HepG2 (cell line): ENCODE measurements around the gene CLEC4M. TPM values are rescaled to one million over a fixed set of nuclear protein-coding genes. Genes with fewer than 3 reads are reported as not detected.

ENCODE experiments used
- ATAC-seq: fragments of 200-7000 bp; cut with Tn5 transposase; 3 replicates; pipeline ENCODE4 v1.9.1; 2020; ENCODE audit warnings: mild to moderate bottlenecking, moderate library complexity
- BruUV-seq: library from RNA; stranded (reverse); fragments of 400-500 nt; replicated peaks from 2 replicates; lab custom pipeline; 2021; lab: Mats Ljungman, UMichigan
- CTCF ChIA-PET: fragments of 300-600 bp; formaldehyde crosslinking; extraction: SDS; loops from one replicate; lab custom pipeline; 2021; ENCODE audit warnings: low total read pairs, inconsistent platforms, low intra/inter-chr PET ratio; lab: Yijun Ruan, JAX
- POLR2A ChIA-PET: fragments of 350-600 bp; sonication (Branson Sonifier 250); formaldehyde crosslinking; loops from one replicate; lab custom pipeline; 2020; ENCODE audit warnings: antibody characterized with exemption, inconsistent platforms; lab: Yijun Ruan, JAX
- DNase-seq: peaks from one replicate; pipeline ENCODE4 v3.0.0-alpha.2; 2015; ENCODE audit warnings: low spot score
- FAIRE-seq: peaks from 3 replicates; lab custom pipeline; 2011; peaks lifted over from hg19 to GRCh38; lab: Jason Lieb, UNC
- H2AFZ ChIP-seq: one replicate; pipeline ENCODE4 v1.6.1; 2011; ENCODE audit warnings: low read length, inconsistent platforms
- H3K27ac ChIP-seq: fragments of 300-600 bp; 3 replicates; pipeline ENCODE4 v1.8.0; 2011; ENCODE audit warnings: mixed run types, mild to moderate bottlenecking, mixed read lengths, low read length, inconsistent platforms; ENCODE audit not compliant: insufficient read depth; ENCODE audit errors: extremely low read length
- H3K27me3 ChIP-seq, 2 experiments: fragments of 200-600 bp in 1 of 2; 2 replicates in 1 of 2; 3 replicates in 1 of 2; pipeline versions ENCODE4 v1.6.0 to v1.8.0; 2011; ENCODE audit warnings: low read length in 2 of 2, mild to moderate bottlenecking in 2 of 2, moderate library complexity in 2 of 2, inconsistent platforms in 1 of 2; ENCODE audit not compliant: insufficient read depth in 2 of 2, control insufficient read depth in 1 of 2
- H3K36me3 ChIP-seq, 2 experiments: fragments of 200-600 bp in 1 of 2; replicated peaks in 1 of 2; 2 replicates in 1 of 2; 3 replicates in 1 of 2; pipeline versions ENCODE4 v1.5.1 to v1.8.0; 2011; ENCODE audit warnings: low read length in 2 of 2, inconsistent platforms in 1 of 2; ENCODE audit not compliant: insufficient read depth in 2 of 2, control insufficient read depth in 1 of 2
- H3K4me1 ChIP-seq: 2 replicates; pipeline ENCODE4 v1.5.1; 2012; ENCODE audit warnings: low read length, inconsistent platforms; ENCODE audit not compliant: insufficient read depth
- H3K4me2 ChIP-seq: 2 replicates; pipeline ENCODE4 v1.6.0; 2011; ENCODE audit warnings: low read depth, low read length, inconsistent platforms
- H3K4me3 ChIP-seq, 3 experiments: fragments of 200-600 bp in 1 of 3; sonication (generic), shearing (Covaris generic) in 1 of 3; replicated peaks in 1 of 3; 2 replicates each; pipeline ENCODE4 v1.5.1; 2011 to 2016; ENCODE audit warnings: low read length in 3 of 3, inconsistent platforms in 2 of 3, low read depth in 2 of 3, mild to moderate bottlenecking in 2 of 3, control low read depth in 1 of 3, mixed read lengths in 1 of 3; ENCODE audit not compliant: insufficient read depth in 1 of 3
- H3K79me2 ChIP-seq: one replicate; pipeline ENCODE4 v1.6.1; 2011; ENCODE audit warnings: low read length, inconsistent platforms; ENCODE audit not compliant: insufficient read depth
- H3K9ac ChIP-seq: 2 replicates; pipeline ENCODE4 v1.6.0; 2011; ENCODE audit warnings: mild to moderate bottlenecking, low read depth, low read length, inconsistent platforms; ENCODE audit not compliant: insufficient read depth
- H3K9me3 ChIP-seq: 2 replicates; pipeline ENCODE4 v1.5.1; 2012; ENCODE audit warnings: mild to moderate bottlenecking, low read length
- H4K20me1 ChIP-seq: 2 replicates; pipeline ENCODE4 v1.6.0; 2011; ENCODE audit warnings: inconsistent platforms, mild to moderate bottlenecking, low read length, moderate library complexity; ENCODE audit not compliant: insufficient read depth
- AGO1 ChIP-seq: fragments of 200-400 bp; formaldehyde crosslinking; IDR thresholded peaks from 2 replicates; pipeline ENCODE4 v1.6.1; 2017; ENCODE audit warnings: mild to moderate bottlenecking, low read depth, low read length, moderate library complexity; ENCODE audit not compliant: poor library complexity, severe bottlenecking
- CENPT ChIP-seq: sonication (generic); formaldehyde crosslinking; IDR thresholded peaks from 2 replicates; pipeline ENCODE4 v1.8.0; 2022; ENCODE audit warnings: low read depth, mild to moderate bottlenecking, moderate library complexity, missing genetic modification reagents
- DMAP1 ChIP-seq: IDR thresholded peaks from 2 replicates; pipeline ENCODE4 v1.6.1; 2016
- ISL2 ChIP-seq: sonication (generic); formaldehyde crosslinking; IDR thresholded peaks from 2 replicates; pipeline ENCODE4 v1.5.0; 2020; ENCODE audit warnings: missing genetic modification reagents
- MED13 ChIP-seq: sonication (generic); formaldehyde crosslinking; IDR thresholded peaks from 2 replicates; pipeline ENCODE4 v1.5.0; 2020; ENCODE audit warnings: missing genetic modification reagents
- NFE2L2 ChIP-seq: fragments of 150-350 bp; IDR thresholded peaks from 2 replicates; pipeline ENCODE4 v1.6.1; 2014; ENCODE audit warnings: low read length
- NR2F6 ChIP-seq, 2 experiments: IDR thresholded peaks; 2 replicates each; pipeline ENCODE4 v1.6.1; 2016; ENCODE audit warnings: antibody characterized with exemption in 1 of 2, mild to moderate bottlenecking in 1 of 2
- PAWR ChIP-seq: sonication (generic); formaldehyde crosslinking; IDR thresholded peaks from 2 replicates; pipeline ENCODE4 v1.4.0; 2020; ENCODE audit warnings: missing genetic modification reagents, mild to moderate bottlenecking, borderline replicate concordance
- TEAD2 ChIP-seq: sonication (generic); formaldehyde crosslinking; IDR thresholded peaks from 2 replicates; pipeline ENCODE4 v1.9.0; 2021; ENCODE audit warnings: missing genetic modification reagents
- THYN1 ChIP-seq: sonication (generic); formaldehyde crosslinking; IDR thresholded peaks from 2 replicates; pipeline ENCODE4 v1.8.1; 2023; ENCODE audit warnings: low read depth, mild to moderate bottlenecking, moderate library complexity, missing genetic modification reagents, borderline replicate concordance
- YEATS2 ChIP-seq: sonication (generic); formaldehyde crosslinking; IDR thresholded peaks from 2 replicates; pipeline ENCODE4 v1.4.0; 2020; ENCODE audit warnings: missing genetic modification reagents, borderline replicate concordance
- ZNF460 ChIP-seq: sonication (generic); formaldehyde crosslinking; IDR thresholded peaks from 2 replicates; pipeline ENCODE4 v1.5.1; 2020; ENCODE audit warnings: missing genetic modification reagents, mild to moderate bottlenecking, borderline replicate concordance
- ZNF530 ChIP-seq: sonication (generic); formaldehyde crosslinking; IDR thresholded peaks from 2 replicates; pipeline ENCODE4 v1.5.0; 2020; ENCODE audit warnings: low read depth, mild to moderate bottlenecking, missing genetic modification reagents
- ZNF569 ChIP-seq: sonication (generic); formaldehyde crosslinking; IDR thresholded peaks from 2 replicates; pipeline ENCODE4 v1.5.0; 2020; ENCODE audit warnings: mild to moderate bottlenecking, missing genetic modification reagents, moderate library complexity, borderline replicate concordance
- ZNF766 ChIP-seq: sonication (generic); formaldehyde crosslinking; IDR thresholded peaks from 2 replicates; pipeline ENCODE4 v1.5.0; 2020; ENCODE audit warnings: missing genetic modification reagents, borderline replicate concordance
- WGBS: methylation state at CpG from one replicate; pipeline ENCODE4 v1.1.6; 2017; ENCODE audit warnings: low lambda C conversion rate; 5-methylcytosine and 5-hydroxymethylcytosine counted together
- in situ Hi-C: cut with HindIII; loops from 2 replicates; pipeline ENCODE4 v1.10.0; 2017; ENCODE audit warnings: low pct_unique_long_range_greater_than_20kb; ENCODE audit not compliant: extremely low pct_ligation_motif_present
- intact Hi-C: fragments of 100-400 bp; cut with micrococcal nuclease; formaldehyde crosslinking; loops from one replicate; pipeline ENCODE4 v1.10.0; 2022; ENCODE audit not compliant: unreplicated experiment
- polyA plus RNA-seq, 8 experiments: library from polyadenylated mRNA; depleted of rRNA in 3 of 8; stranded (reverse) in 7 of 8; unstranded in 1 of 8; fragments of >200 nt; fragmentation: Illumina TruSeq in 4 of 8; extraction: Trizol in 4 of 8; gene quantifications; 2 replicates each; pipeline versions ENCODE4 v1.2.1 to v1.2.3, GENCODE V29; 2011 to 2016; ENCODE audit warnings: low read depth in 4 of 8, missing spikeins in 1 of 8, mixed read lengths in 1 of 8; ENCODE audit not compliant: insufficient read depth in 1 of 8
- total RNA-seq, 5 experiments: library from RNA; depleted of rRNA; stranded (reverse); fragments of >200 nt; fragmentation: Illumina TruSeq; extraction: Trizol; gene quantifications; 2 replicates each; pipeline ENCODE4 v1.2.3, GENCODE V29; 2016; ENCODE audit warnings: low read depth in 1 of 5
- TF ChIP-seq, protein P1 (sequence below): sonication (generic); formaldehyde crosslinking; IDR thresholded peaks from 2 replicates; pipeline ENCODE4 v1.5.0; 2020; ENCODE audit warnings: missing genetic modification reagents, mild to moderate bottlenecking, borderline replicate concordance
- TF ChIP-seq, protein P2 (sequence below): sonication (generic); formaldehyde crosslinking; IDR thresholded peaks from 2 replicates; pipeline ENCODE4 v1.9.0; 2021; ENCODE audit warnings: missing genetic modification reagents, mild to moderate bottlenecking, borderline replicate concordance

CLEC4M gene
- total and polyA plus RNA-seq, 2 of the 13 experiments (the other 11 are each of a cell fraction or from before 2014, with no cell fraction given), result not detected

DNA sequence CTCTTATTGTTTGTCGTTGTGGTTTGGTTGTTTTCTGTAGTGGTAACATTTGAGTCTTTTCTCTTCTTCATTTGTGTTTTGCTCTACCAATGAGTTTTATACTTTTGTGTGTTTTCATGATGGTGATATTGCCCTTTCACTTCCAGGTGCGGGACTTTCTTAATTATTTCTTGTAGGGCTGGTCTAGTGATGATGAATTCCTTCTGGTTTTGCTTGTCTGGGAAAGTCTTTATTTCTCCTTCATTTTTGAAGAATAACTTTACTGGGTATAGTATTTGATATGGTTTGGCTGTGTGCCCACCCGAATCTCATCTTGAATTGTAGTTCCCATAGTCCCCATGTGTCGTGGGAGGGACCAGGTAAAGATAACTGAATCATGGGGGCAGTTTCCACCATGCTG is 6.8 kb upstream of the CLEC4M start (continued):
- TF ChIP-seq PAWR (CRISPR knock-in tag), result no peak

DNA sequence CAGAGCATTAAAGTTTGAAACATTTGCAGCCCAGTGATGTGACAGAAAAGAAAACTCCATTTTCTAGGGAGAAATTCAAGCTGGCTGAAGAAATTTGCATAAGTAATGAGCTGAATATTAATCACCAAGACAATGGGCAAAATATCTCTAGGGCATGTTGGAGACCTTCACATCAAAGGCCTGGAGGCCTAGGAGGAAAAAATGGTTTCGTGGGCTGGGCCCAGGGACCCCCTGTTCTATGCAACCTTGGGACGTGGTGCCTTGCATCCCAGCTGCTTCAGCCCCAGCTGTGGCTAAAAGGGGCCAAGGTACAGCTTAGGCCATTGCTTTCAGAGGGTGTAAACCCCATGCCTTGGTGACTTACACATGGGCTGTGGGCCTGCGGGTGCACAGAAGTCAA is 5.7 kb upstream of the CLEC4M start:
- no TSS peak for BruUV-seq
- ChIA-PET POLR2A (no interaction called here), CTCF (no interaction called here)
- Histone ChIP-seq H3K79me2 (no peaks in the 10 kb centered on the region), H3K9ac (no peak overlapping the region), H4K20me1 (no peaks in the 10 kb centered on the region), H3K4me2 (no peak overlapping the region), H3K4me1 (no peaks in the 10 kb centered on the region), H2AFZ (no peak overlapping the region), H3K27me3 (no peaks in the 10 kb centered on the region), H3K4me3 (no peak overlapping the region), H3K27ac (no peak overlapping the region), H3K9me3 (peaks cover 44% of the 10 kb centered on the region), H3K36me3 (no peaks in the 10 kb centered on the region)
- no peak for FAIRE-seq
- ATAC-seq, result no peak
- TF ChIP-seq NR2F6 (IDR thresholded peaks at IDR 0.05) (no peak), NR2F6 (CRISPR knock-in tag; IDR thresholded peaks at IDR 0.05) (no peak), ZNF530 (CRISPR knock-in tag) (no peak), DMAP1 (no peak), ZNF766 (CRISPR knock-in tag) (no peak), THYN1 (CRISPR knock-in tag) (no peak), YEATS2 (CRISPR knock-in tag) (no peak), AGO1 (no peak), ZNF569 (no peak), CENPT (CRISPR knock-in tag) (no peak), TEAD2 (CRISPR knock-in tag) (no peak), NFE2L2 (no peak), ZNF460 (CRISPR knock-in tag) (no peak), MED13 (CRISPR knock-in tag) (no peak), ISL2 (no peak)
- TF ChIP-seq, protein P1, sequence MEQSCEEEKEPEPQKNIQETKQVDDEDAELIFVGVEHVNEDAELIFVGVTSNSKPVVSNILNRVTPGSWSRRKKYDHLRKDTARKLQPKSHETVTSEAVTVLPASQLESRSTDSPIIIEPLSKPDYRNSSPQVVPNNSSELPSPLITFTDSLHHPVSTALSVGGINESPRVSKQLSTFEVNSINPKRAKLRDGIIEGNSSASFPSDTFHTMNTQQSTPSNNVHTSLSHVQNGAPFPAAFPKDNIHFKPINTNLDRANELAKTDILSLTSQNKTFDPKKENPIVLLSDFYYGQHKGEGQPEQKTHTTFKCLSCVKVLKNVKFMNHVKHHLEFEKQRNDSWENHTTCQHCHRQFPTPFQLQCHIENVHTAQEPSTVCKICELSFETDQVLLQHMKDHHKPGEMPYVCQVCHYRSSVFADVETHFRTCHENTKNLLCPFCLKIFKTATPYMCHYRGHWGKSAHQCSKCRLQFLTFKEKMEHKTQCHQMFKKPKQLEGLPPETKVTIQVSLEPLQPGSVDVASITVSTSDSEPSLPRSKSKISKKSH (CRISPR knock-in tag), result no peak
- TF ChIP-seq, protein P2, sequence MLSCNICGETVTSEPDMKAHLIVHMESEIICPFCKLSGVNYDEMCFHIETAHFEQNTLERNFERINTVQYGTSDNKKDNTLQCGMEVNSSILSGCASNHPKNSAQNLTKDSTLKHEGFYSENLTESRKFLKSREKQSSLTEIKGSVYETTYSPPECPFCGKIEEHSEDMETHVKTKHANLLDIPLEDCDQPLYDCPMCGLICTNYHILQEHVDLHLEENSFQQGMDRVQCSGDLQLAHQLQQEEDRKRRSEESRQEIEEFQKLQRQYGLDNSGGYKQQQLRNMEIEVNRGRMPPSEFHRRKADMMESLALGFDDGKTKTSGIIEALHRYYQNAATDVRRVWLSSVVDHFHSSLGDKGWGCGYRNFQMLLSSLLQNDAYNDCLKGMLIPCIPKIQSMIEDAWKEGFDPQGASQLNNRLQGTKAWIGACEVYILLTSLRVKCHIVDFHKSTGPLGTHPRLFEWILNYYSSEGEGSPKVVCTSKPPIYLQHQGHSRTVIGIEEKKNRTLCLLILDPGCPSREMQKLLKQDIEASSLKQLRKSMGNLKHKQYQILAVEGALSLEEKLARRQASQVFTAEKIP (CRISPR knock-in tag), result no peak
- in situ Hi-C loops, result no loop called here
- WGBS, result 41% methylated on average over 3 of the region's 3 CpGs
- intact Hi-C loops, result no loop called here
- DNase-seq, result no peak
